Right atrium auricular region (tissue), 2 donors: ENCODE results near the gene DHRS3. TPM values are rescaled to one million over a fixed set of nuclear protein-coding genes. Genes with fewer than 3 reads are reported as not detected.

Experiments used
- DNase-seq: peaks from one replicate; pipeline ENCODE4 v3.0.0-alpha.2; 2019; ENCODE audit warnings: low spot score
- H3K27ac ChIP-seq, 2 donors: fragments of 200-600 bp; sonication (generic); 1 replicate in 1 of 2; 2 replicates in 1 of 2; pipeline ENCODE4 v1.5.1; 2016 to 2019
- H3K27me3 ChIP-seq, 2 donors: fragments of 200-600 bp; sonication (generic); one replicate each; pipeline versions ENCODE4 v1.5.1 to v1.6.0; 2017 to 2019
- H3K36me3 ChIP-seq: fragments of 200-600 bp; sonication (generic); one replicate; pipeline ENCODE4 v1.5.1; 2016
- H3K4me1 ChIP-seq, 2 donors: fragments of 200-600 bp; sonication (generic); one replicate each; pipeline versions ENCODE4 v1.5.1 to v1.6.0; 2017 to 2019
- H3K4me3 ChIP-seq, 2 donors: fragments of 200-600 bp; sonication (generic); 1 replicate in 1 of 2; 2 replicates in 1 of 2; pipeline ENCODE4 v1.5.1; 2017 to 2019; ENCODE audit warnings: mild to moderate bottlenecking in 1 of 2, moderate library complexity in 1 of 2
- H3K9me3 ChIP-seq, 2 donors: fragments of 200-600 bp; sonication (generic); one replicate each; pipeline ENCODE4 v1.5.1; 2019
- total RNA-seq, 2 donors: library from RNA; depleted of rRNA; stranded (reverse); fragments of >200 nt; gene quantifications; one replicate each; pipeline ENCODE4 v1.1.0, GENCODE V29; 2016
- TF ChIP-seq, protein P1 (sequence below), 2 donors: fragments of 200-600 bp; sonication (generic); IDR thresholded peaks; one replicate each; pipeline ENCODE4 v1.5.1; 2019; ENCODE audit warnings: antibody characterized with exemption in 2 of 2

DHRS3 gene
- total RNA-seq, 2 donors from 2014 or later, result 50.4 to 78.9 TPM

DNA sequence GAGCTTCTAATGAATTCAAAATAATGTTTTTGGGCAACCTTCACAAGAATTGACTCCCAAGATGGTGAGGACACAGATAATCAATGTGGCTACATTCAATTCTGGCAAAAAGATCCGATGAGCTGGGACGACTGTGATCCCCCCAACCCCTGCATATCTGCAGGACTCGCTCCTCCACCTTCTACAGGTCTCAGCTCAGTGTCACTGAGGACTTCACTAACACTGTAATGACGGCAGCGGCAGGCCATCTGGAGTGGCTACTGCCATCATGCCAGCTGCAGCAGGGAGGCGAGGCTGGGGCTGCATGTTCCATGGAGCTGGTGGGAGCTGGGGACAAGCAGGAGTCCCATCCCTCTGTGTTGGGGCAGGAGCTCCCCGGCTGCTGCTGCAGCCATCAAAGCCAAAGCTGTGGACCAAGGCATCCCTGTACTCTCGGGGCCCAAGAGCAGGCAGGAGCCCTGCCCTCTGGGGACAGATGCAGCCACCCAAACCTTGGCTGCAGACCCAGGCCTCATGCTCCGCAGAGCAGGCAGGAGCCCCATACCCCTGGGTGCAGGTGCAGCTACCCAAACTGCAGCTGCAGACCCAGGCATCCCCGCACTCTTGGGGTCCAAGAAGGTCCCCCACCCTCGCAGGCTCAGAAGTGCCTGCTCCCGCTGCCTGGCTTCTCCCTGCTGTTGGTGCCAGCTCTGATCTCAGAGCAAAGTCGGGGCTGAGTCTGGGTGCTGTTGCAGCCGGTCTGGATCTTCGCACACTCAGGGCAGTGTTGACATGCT lies 12.2 kb upstream of the DHRS3 start:
- H3K27me3 ChIP-seq, result no peaks in the 10 kb centered on the region
- TF ChIP-seq, protein P1, sequence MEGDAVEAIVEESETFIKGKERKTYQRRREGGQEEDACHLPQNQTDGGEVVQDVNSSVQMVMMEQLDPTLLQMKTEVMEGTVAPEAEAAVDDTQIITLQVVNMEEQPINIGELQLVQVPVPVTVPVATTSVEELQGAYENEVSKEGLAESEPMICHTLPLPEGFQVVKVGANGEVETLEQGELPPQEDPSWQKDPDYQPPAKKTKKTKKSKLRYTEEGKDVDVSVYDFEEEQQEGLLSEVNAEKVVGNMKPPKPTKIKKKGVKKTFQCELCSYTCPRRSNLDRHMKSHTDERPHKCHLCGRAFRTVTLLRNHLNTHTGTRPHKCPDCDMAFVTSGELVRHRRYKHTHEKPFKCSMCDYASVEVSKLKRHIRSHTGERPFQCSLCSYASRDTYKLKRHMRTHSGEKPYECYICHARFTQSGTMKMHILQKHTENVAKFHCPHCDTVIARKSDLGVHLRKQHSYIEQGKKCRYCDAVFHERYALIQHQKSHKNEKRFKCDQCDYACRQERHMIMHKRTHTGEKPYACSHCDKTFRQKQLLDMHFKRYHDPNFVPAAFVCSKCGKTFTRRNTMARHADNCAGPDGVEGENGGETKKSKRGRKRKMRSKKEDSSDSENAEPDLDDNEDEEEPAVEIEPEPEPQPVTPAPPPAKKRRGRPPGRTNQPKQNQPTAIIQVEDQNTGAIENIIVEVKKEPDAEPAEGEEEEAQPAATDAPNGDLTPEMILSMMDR (IDR thresholded peaks at IDR 0.05), result no peak
- no peaks in the 10 kb centered on the region for H3K36me3 ChIP-seq
- H3K4me1 ChIP-seq, result peaks cover 0 to 8% of the 10 kb centered on the region in 2 donors
- H3K9me3 ChIP-seq, result no peaks in the 10 kb centered on the region
- no peak for DNase-seq
- no peak overlapping the region for H3K27ac ChIP-seq
- no peak overlapping the region for H3K4me3 ChIP-seq

DNA sequence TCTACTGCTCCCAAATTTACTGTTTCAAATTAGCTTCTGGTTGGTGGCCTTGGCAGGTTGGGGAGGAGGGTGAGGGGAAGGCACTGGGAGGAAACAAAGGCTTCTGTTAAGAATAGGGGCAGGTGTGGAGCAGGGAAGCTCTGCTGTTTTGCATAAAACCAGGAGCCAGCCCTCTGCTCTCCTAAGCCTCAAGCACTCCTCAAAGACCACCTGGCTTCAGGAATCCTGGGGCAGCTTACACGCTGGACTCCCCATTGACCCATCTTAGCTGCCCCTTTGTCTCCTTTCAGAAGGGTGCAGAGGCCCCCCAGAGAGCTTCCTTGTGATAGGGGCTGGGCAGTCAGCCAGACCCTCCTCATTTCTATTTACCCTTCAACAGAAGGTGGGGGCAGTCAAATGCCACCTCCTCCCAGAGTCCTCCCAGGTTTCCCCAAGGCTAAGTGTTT lies 11.5 kb upstream of the DHRS3 start:
- H3K4me1 ChIP-seq, result peaks cover 0 to 7% of the 10 kb centered on the region in 2 donors
- no peaks in the 10 kb centered on the region for H3K36me3 ChIP-seq
- no peak for DNase-seq
- TF ChIP-seq, protein P1 (IDR thresholded peaks at IDR 0.05), result no peak
- H3K4me3 ChIP-seq, result no peak overlapping the region
- H3K27ac ChIP-seq, result no peak overlapping the region
- H3K27me3 ChIP-seq, result no peaks in the 10 kb centered on the region
- H3K9me3 ChIP-seq, result no peaks in the 10 kb centered on the region

- H3K4me1 ChIP-seq, result peaks cover 0 to 10% of the 10 kb centered on the region in 2 donors
- H3K36me3 ChIP-seq, result no peaks in the 10 kb centered on the region
- no peak for DNase-seq
- H3K27me3 ChIP-seq, result no peaks in the 10 kb centered on the region
- H3K4me3 ChIP-seq, result no peak overlapping the region
- H3K9me3 ChIP-seq, result no peaks in the 10 kb centered on the region
- TF ChIP-seq, protein P1 (IDR thresholded peaks at IDR 0.05), result no peak
- H3K27ac ChIP-seq, result no peak overlapping the region
Observed at GRCh38 chr1:12627296-12627695, 9.3 kb upstream of the DHRS3 start.

- Histone ChIP-seq H3K4me3 (no peak overlapping the region), H3K27me3 (no peaks in the 10 kb centered on the region), H3K27ac (no peak overlapping the region), H3K4me1 (peaks cover 0 to 14% of the 10 kb centered on the region in 2 donors), H3K9me3 (no peaks in the 10 kb centered on the region), H3K36me3 (no peaks in the 10 kb centered on the region)
- TF ChIP-seq, protein P1 (IDR thresholded peaks at IDR 0.05), result no peak
- DNase-seq, result no peak
Observed at GRCh38 chr1:12626888-12627287, 8.9 kb upstream of the DHRS3 start.

GRCh38 chr1:12625276-12625675 lies 7.3 kb upstream of the DHRS3 start:
- no peaks in the 10 kb centered on the region for H3K27me3 ChIP-seq
- no peak for DNase-seq
- H3K4me1 ChIP-seq, result peaks cover 0 to 29% of the 10 kb centered on the region in 2 donors
- H3K36me3 ChIP-seq, result no peaks in the 10 kb centered on the region
- H3K9me3 ChIP-seq, result no peaks in the 10 kb centered on the region
- TF ChIP-seq, protein P1 (IDR thresholded peaks at IDR 0.05), result no peak
- no peak overlapping the region for H3K27ac ChIP-seq
- H3K4me3 ChIP-seq, result no peak overlapping the region
